ENCODE results near the gene ADAMTS18. TPM values are rescaled to one million over a fixed set of nuclear protein-coding genes. Genes with fewer than 3 reads are reported as not detected.

The ADAMTS18 gene
- total and polyA plus RNA-seq, 8 donors: 0.18 to 4.6 (median 3.6) TPM; not detected in 1

DNA sequence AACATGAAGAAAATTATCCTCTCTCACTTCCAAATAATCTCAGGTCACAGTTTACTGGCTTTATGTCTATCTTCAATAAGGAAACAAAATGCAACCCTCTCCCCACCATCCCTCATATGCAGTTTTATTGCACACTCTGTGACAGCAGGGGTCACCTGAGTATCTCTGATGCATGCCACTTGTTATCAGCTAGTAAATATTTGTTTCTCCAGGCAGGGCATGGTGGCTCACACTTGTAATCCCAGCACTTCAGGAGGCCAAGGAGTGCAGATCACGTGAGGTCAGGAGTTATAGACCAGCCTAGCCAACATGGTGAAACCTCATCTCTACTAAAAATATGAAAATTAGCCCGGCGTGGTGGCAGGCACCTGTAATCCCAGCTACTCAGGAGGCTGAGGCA is 61.1 kb downstream of the ADAMTS18 start:
- intact Hi-C loops (cut with DNase I): no loop called here
- no peaks in the 10 kb centered on the region for H3K9me3 ChIP-seq
- H3K4me3 ChIP-seq: no peak overlapping the region
- TF ChIP-seq, protein P1, sequence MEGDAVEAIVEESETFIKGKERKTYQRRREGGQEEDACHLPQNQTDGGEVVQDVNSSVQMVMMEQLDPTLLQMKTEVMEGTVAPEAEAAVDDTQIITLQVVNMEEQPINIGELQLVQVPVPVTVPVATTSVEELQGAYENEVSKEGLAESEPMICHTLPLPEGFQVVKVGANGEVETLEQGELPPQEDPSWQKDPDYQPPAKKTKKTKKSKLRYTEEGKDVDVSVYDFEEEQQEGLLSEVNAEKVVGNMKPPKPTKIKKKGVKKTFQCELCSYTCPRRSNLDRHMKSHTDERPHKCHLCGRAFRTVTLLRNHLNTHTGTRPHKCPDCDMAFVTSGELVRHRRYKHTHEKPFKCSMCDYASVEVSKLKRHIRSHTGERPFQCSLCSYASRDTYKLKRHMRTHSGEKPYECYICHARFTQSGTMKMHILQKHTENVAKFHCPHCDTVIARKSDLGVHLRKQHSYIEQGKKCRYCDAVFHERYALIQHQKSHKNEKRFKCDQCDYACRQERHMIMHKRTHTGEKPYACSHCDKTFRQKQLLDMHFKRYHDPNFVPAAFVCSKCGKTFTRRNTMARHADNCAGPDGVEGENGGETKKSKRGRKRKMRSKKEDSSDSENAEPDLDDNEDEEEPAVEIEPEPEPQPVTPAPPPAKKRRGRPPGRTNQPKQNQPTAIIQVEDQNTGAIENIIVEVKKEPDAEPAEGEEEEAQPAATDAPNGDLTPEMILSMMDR (IDR thresholded peaks at IDR 0.05): no peak
- H3K36me3 ChIP-seq: no peaks in the 10 kb centered on the region
- H3K27ac ChIP-seq: no peak overlapping the region
- H3K4me1 ChIP-seq: no peaks in the 10 kb centered on the region
- DNase-seq (no peak), ATAC-seq (peak; percentile 79)
- no peaks in the 10 kb centered on the region for H3K27me3 ChIP-seq

DNA sequence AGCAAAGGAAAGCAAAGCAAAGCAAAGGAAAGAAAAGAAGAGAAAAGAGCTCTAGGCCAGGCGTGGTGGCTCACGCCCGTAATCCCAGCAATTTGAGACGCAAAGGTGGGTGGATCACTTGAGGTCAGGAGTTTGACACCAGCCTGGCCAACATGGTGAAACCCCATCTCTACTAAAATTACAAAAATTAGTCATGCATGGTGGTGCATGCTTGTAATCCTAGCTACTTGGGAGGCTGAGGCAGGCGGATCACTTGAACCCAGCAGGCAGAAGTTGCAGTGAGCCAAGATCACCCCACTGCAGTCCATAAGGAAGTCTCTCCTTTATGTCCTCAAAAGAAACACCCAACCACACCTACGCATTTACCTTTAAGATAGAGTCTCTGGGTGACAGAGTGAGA is 70.1 kb downstream of the ADAMTS18 start:
- TF ChIP-seq, protein P1 (IDR thresholded peaks at IDR 0.05): no peak
- Histone ChIP-seq H3K27ac (no peak overlapping the region), H3K4me3 (no peak overlapping the region), H3K4me1 (no peaks in the 10 kb centered on the region), H3K27me3 (no peaks in the 10 kb centered on the region), H3K9me3 (no peaks in the 10 kb centered on the region), H3K36me3 (no peaks in the 10 kb centered on the region)
- intact Hi-C loops (cut with DNase I): no loop called here
- no peak for ATAC-seq
- DNase-seq: no peak

DNA sequence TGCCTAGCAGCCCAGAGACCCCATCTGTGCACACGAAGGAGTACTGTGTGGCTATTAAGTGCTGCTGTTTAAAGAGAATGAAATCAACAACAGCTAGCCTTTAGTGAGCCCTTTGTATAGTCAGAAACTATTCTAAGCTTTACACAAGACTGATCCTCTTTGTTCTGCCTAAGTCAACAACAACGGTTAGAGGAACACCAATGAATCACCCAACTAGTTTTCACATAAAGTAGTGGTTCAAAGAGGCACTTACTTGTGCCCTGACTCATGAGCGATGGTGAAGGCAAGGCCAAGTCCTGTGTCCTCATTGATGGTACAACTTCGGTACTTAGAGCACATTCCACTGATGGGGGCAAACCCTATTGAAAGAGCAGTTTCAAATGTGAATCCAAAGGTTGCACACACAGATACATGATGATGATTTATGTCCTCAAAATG is 75.8 kb downstream of the ADAMTS18 start:
- Histone ChIP-seq H3K36me3 (no peaks in the 10 kb centered on the region), H3K4me3 (no peak overlapping the region), H3K4me1 (no peaks in the 10 kb centered on the region), H3K9me3 (no peaks in the 10 kb centered on the region), H3K27me3 (no peaks in the 10 kb centered on the region), H3K27ac (no peak overlapping the region)
- ATAC-seq (peak; percentile 98), DNase-seq (no peak)
- TF ChIP-seq, protein P1 (IDR thresholded peaks at IDR 0.05): no peak
- intact Hi-C loops (cut with DNase I): no loop called here

DNA sequence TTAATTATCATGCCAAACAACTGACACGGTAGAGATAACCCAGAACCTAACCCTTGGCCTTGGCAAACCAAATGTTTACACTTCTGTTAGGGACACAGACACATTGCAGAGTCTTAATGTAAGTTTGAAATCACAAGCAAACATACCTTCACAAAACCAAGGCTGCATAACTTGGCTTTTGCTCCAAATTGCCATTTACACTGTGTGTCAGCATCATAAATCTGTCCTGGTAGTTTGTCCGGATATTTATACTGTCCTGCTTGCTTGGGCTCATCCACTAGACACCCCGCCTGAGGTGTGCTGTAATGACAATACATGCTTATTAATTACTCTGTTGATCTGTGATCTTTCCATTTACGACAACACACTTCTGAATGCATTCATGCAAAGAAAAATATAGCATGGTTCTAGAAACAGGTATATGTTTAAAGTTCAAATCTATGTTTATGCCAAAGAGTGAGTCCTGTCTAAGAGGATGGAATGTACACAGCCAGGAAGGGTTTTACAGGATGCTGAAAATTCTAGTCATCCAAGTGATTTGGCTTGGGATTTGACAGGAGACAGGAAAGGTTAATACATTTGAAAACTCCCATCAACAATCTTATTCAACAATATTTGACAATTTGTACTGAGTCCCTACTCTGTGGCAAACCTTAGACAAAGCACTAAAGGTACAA is 81.1 kb downstream of the ADAMTS18 start:
- Histone ChIP-seq H3K27ac (no peak overlapping the region), H3K36me3 (no peaks in the 10 kb centered on the region), H3K9me3 (no peaks in the 10 kb centered on the region), H3K4me1 (no peaks in the 10 kb centered on the region), H3K27me3 (no peaks in the 10 kb centered on the region), H3K4me3 (no peak overlapping the region)
- ATAC-seq (no peak), DNase-seq (no peak)
- TF ChIP-seq, protein P1 (IDR thresholded peaks at IDR 0.05): no peak
- intact Hi-C loops (cut with DNase I): no loop called here

DNA sequence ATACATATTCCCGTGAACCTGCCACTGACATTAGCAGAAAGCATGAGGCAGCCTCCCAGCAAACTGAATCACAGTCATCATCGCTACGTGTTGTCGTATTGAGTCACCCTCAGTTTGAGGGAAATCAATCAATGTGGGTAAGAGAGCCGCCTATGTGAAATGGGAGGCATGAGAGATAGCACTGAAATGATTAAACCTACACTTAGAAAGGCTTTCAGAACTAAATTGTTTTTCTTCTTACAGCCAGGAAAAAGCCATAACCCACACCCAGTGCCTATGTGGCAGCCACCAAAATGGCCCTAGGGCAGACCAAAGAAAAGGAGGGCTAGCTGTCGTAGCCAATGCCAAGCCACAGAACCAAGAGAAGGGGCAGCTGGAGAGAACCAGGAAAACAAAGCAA is 90.5 kb downstream of the ADAMTS18 start:
- Histone ChIP-seq H3K27me3 (no peaks in the 10 kb centered on the region), H3K9me3 (no peaks in the 10 kb centered on the region), H3K36me3 (no peaks in the 10 kb centered on the region), H3K4me1 (no peaks in the 10 kb centered on the region), H3K27ac (no peak overlapping the region), H3K4me3 (no peak overlapping the region)
- ATAC-seq: no peak
- intact Hi-C loops (cut with DNase I): no loop called here
- TF ChIP-seq, protein P1 (IDR thresholded peaks at IDR 0.05): no peak
- no peak for DNase-seq

All from left lung (tissue), 10 donors.